CD14-positive monocyte (primary cell): ENCODE data around the gene MECP2. TPM values are rescaled to one million over a fixed set of nuclear protein-coding genes. Genes with fewer than 3 reads are reported as not detected.

Experiments
- DNase-seq, 3 donors: peaks; one replicate each; pipeline ENCODE4 v3.0.0-alpha.2; 2011 to 2022
- H2AFZ ChIP-seq: 2 replicates; pipeline ENCODE4 v1.6.0; 2012; ENCODE audit warnings: mild to moderate bottlenecking, low read depth, low read length, inconsistent platforms; ENCODE audit not compliant: insufficient read depth, poor library complexity, severe bottlenecking
- H3K27ac ChIP-seq, 2 donors: 1 replicate in 1 of 2; 2 replicates in 1 of 2; pipeline ENCODE4 v1.5.1; 2012 to 2013; ENCODE audit warnings: low read length in 2 of 2, control low read depth in 1 of 2, inconsistent platforms in 1 of 2, low read depth in 1 of 2, mild to moderate bottlenecking in 1 of 2
- H3K27me3 ChIP-seq, 2 donors: one replicate each; pipeline versions ENCODE4 v1.6.0 to v1.6.1; 2011 to 2013; ENCODE audit warnings: low read length in 2 of 2; ENCODE audit not compliant: control insufficient read depth in 2 of 2, insufficient read depth in 2 of 2
- H3K36me3 ChIP-seq, 2 donors: replicated peaks in 1 of 2; 1 replicate in 1 of 2; 2 replicates in 1 of 2; pipeline versions ENCODE4 v1.5.1 to v1.6.1; 2012 to 2013; ENCODE audit warnings: low read length in 2 of 2, control low read depth in 1 of 2, inconsistent platforms in 1 of 2, mild to moderate bottlenecking in 1 of 2; ENCODE audit not compliant: insufficient read depth in 2 of 2, control insufficient read depth in 1 of 2
- H3K4me1 ChIP-seq, 2 donors: 1 replicate in 1 of 2; 2 replicates in 1 of 2; pipeline versions ENCODE4 v1.5.1 to v1.6.1; 2012 to 2013; ENCODE audit warnings: low read length in 2 of 2, control low read depth in 1 of 2, inconsistent platforms in 1 of 2, mild to moderate bottlenecking in 1 of 2, moderate library complexity in 1 of 2; ENCODE audit not compliant: insufficient read depth in 2 of 2, control insufficient read depth in 1 of 2
- H3K4me2 ChIP-seq: replicated peaks from 2 replicates; pipeline ENCODE3; 2012; ENCODE audit warnings: low read length, moderate library complexity, mild to moderate bottlenecking; ENCODE audit not compliant: poor library complexity, severe bottlenecking; ENCODE audit errors: extremely low read depth
- H3K4me3 ChIP-seq, 3 experiments: fragments of 200-600 bp in 1 of 3; sonication (generic) in 1 of 3; replicated peaks in 1 of 3; 1 replicate in 2 of 3; 2 replicates in 1 of 3; pipeline ENCODE4 v1.5.1; 2011 to 2013; ENCODE audit warnings: low read length in 3 of 3, mild to moderate bottlenecking in 3 of 3, control low read depth in 2 of 3, low read depth in 2 of 3, inconsistent platforms in 1 of 3, moderate library complexity in 1 of 3
- H3K79me2 ChIP-seq: 2 replicates; pipeline ENCODE4 v1.6.0; 2012; ENCODE audit warnings: mild to moderate bottlenecking, control low read depth, inconsistent platforms, low read length, moderate library complexity; ENCODE audit not compliant: insufficient read depth
- H3K9ac ChIP-seq: 2 replicates; pipeline ENCODE4 v1.6.0; 2017; ENCODE audit warnings: low read length, mild to moderate bottlenecking; ENCODE audit not compliant: insufficient read depth, poor library complexity, severe bottlenecking
- H3K9me3 ChIP-seq, 2 donors: replicated peaks in 1 of 2; 1 replicate in 1 of 2; 2 replicates in 1 of 2; pipeline versions ENCODE4 v1.5.1 to v1.6.1; 2012 to 2013; ENCODE audit warnings: low read length in 2 of 2, control low read depth in 1 of 2; ENCODE audit not compliant: control insufficient read depth in 1 of 2, insufficient read depth in 1 of 2
- H4K20me1 ChIP-seq: 2 replicates; pipeline ENCODE4 v1.6.0; 2012; ENCODE audit warnings: mild to moderate bottlenecking, low read length, control low read depth, moderate library complexity; ENCODE audit not compliant: insufficient read depth
- H3K27ac Mint-ChIP-seq, 7 donors: one replicate each; pipeline ENCODE4 v1.8.0; 2020; ENCODE audit warnings: mild to moderate bottlenecking in 7 of 7, mixed read lengths in 7 of 7, moderate library complexity in 6 of 7, inconsistent platforms in 2 of 7
- H3K27me3 Mint-ChIP-seq, 3 donors: one replicate each; pipeline ENCODE4 v1.8.0; 2021 to 2022; ENCODE audit warnings: low read depth in 3 of 3, mild to moderate bottlenecking in 3 of 3, mixed read lengths in 3 of 3, moderate library complexity in 3 of 3, inconsistent platforms in 1 of 3
- H3K36me3 Mint-ChIP-seq, 2 donors: one replicate each; pipeline ENCODE4 v1.8.0; 2020; ENCODE audit warnings: mixed read lengths in 2 of 2, inconsistent platforms in 1 of 2, mild to moderate bottlenecking in 1 of 2
- H3K4me1 Mint-ChIP-seq: one replicate; pipeline ENCODE4 v1.8.0; 2020; ENCODE audit warnings: mild to moderate bottlenecking, mixed read lengths
- H3K4me3 Mint-ChIP-seq, 2 donors: one replicate each; pipeline ENCODE4 v1.8.0; 2020; ENCODE audit warnings: mild to moderate bottlenecking in 2 of 2, mixed read lengths in 2 of 2, moderate library complexity in 1 of 2
- H3K9me3 Mint-ChIP-seq, 7 donors: one replicate each; pipeline ENCODE4 v1.8.0; 2020 to 2022; ENCODE audit warnings: mixed read lengths in 7 of 7, mild to moderate bottlenecking in 6 of 7, moderate library complexity in 6 of 7, inconsistent platforms in 2 of 7
- WGBS: methylation state at CpG from one replicate; pipeline ENCODE4 v1.1.5; 2013; ENCODE audit warnings: missing lambda C conversion rate; ENCODE audit not compliant: insufficient coverage; 5-methylcytosine and 5-hydroxymethylcytosine counted together
- intact Hi-C, 2 donors: fragments of 100-400 bp; cut with micrococcal nuclease; formaldehyde crosslinking; loops; one replicate each; pipeline versions ENCODE4 v1.15.0 to v1.15.1; 2023
- polyA plus RNA-seq, 3 donors: library from polyadenylated mRNA; depleted of rRNA in 1 of 3; unstranded in 2 of 3; stranded (reverse) in 1 of 3; fragments of 300-500 nt in 2 of 3; fragments of >200 nt in 1 of 3; fragmentation: Illumina TruSeq in 2 of 3; gene quantifications; 1 replicate in 2 of 3; 2 replicates in 1 of 3; pipeline ENCODE4 v1.2.3, GENCODE V29; 2012 to 2021
- TF ChIP-seq, protein P1 (sequence below): fragments of 200-600 bp; IDR thresholded peaks from one replicate; pipeline ENCODE4 v1.8.0; 2022; ENCODE audit warnings: antibody characterized with exemption, mild to moderate bottlenecking

MECP2 gene
- polyA plus RNA-seq, 3 donors, result 5.2 to 21.2 (median 9.6) TPM

DNA sequence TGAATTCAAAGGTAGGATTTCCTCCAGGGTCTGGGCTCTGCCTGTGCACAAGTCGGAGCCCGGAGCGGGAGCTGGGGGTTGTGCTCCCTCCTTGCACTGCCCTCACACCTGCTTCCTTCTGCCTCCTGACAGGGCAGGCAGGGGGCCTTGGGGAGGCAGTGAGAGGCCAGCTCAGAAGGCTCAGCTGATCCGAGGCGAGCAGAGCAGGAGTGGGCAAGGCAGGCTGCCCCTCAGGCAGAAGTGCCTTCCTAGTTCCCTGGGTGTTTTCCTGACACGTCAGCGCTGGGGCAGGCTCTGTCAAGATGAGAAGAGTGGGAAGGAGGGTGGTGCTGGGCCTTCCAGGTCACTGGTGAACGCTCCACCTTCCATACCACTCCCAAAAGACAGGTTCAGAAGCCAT, 72.3 kb downstream of the MECP2 start:
- intact Hi-C loops, result no loop called here
- Mint-ChIP-seq H3K4me3 (no peak overlapping the region), H3K4me1 (peaks cover 26% of the 10 kb centered on the region), H3K27me3 (peaks cover 0 to 62% (median 0%) of the 10 kb centered on the region in 3 donors), H3K27ac (peak overlapping the region in 1 of 7 donors; percentile 37), H3K9me3 (peaks cover 0 to 6% (median 0%) of the 10 kb centered on the region in 7 donors), H3K36me3 (peaks cover 25 to 32% of the 10 kb centered on the region in 2 donors)
- H3K79me2 ChIP-seq, result peaks cover 6% of the 10 kb centered on the region
- peaks cover 0 to 2% of the 10 kb centered on the region in 2 donors for H3K27me3 ChIP-seq
- peaks cover 0 to 11% of the 10 kb centered on the region in 2 donors for H3K9me3 ChIP-seq
- TF ChIP-seq, protein P1, sequence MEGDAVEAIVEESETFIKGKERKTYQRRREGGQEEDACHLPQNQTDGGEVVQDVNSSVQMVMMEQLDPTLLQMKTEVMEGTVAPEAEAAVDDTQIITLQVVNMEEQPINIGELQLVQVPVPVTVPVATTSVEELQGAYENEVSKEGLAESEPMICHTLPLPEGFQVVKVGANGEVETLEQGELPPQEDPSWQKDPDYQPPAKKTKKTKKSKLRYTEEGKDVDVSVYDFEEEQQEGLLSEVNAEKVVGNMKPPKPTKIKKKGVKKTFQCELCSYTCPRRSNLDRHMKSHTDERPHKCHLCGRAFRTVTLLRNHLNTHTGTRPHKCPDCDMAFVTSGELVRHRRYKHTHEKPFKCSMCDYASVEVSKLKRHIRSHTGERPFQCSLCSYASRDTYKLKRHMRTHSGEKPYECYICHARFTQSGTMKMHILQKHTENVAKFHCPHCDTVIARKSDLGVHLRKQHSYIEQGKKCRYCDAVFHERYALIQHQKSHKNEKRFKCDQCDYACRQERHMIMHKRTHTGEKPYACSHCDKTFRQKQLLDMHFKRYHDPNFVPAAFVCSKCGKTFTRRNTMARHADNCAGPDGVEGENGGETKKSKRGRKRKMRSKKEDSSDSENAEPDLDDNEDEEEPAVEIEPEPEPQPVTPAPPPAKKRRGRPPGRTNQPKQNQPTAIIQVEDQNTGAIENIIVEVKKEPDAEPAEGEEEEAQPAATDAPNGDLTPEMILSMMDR, result no peak
- no peak overlapping the region for H3K27ac ChIP-seq
- peaks cover 34% of the 10 kb centered on the region for H4K20me1 ChIP-seq
- H3K36me3 ChIP-seq, result peaks cover 17 to 39% of the 10 kb centered on the region in 2 donors
- H3K4me2 ChIP-seq, result no peak overlapping the region
- no peak overlapping the region for H3K4me3 ChIP-seq
- H3K9ac ChIP-seq, result no peak overlapping the region
- peaks cover 13 to 19% of the 10 kb centered on the region in 2 donors for H3K4me1 ChIP-seq
- DNase-seq, result no peak
- no peak overlapping the region for H2AFZ ChIP-seq
- WGBS, result no CpG with 5 or more reads among the region's 8 CpGs

- Histone ChIP-seq H4K20me1 (peaks cover 27% of the 10 kb centered on the region), H3K9me3 (peaks cover 0 to 11% of the 10 kb centered on the region in 2 donors), H3K27me3 (peaks cover 0 to 2% of the 10 kb centered on the region in 2 donors), H3K36me3 (peaks cover 13 to 30% of the 10 kb centered on the region in 2 donors), H2AFZ (no peak overlapping the region), H3K9ac (no peak overlapping the region), H3K4me3 (no peak overlapping the region), H3K4me1 (peaks cover 15 to 21% of the 10 kb centered on the region in 2 donors), H3K79me2 (peaks cover 9% of the 10 kb centered on the region), H3K4me2 (no peak overlapping the region), H3K27ac (no peak overlapping the region)
- Mint-ChIP-seq H3K27me3 (peaks cover 0 to 59% (median 0%) of the 10 kb centered on the region in 3 donors), H3K9me3 (peaks cover 0 to 7% (median 0%) of the 10 kb centered on the region in 7 donors), H3K4me1 (peaks cover 26% of the 10 kb centered on the region), H3K4me3 (no peak overlapping the region), H3K36me3 (peaks cover 17 to 23% of the 10 kb centered on the region in 2 donors), H3K27ac (no peak overlapping the region)
- 98% methylated on average over 9 of the region's 15 CpGs for WGBS
- intact Hi-C loops, result no loop called here
- DNase-seq, result no peak
- TF ChIP-seq, protein P1, result no peak
These were observed 73.2 kb downstream of the MECP2 start for GRCh38 chrX:154024271-154024670.
